ENCODE measurements around the gene PAPLN.

- no peak for TF ChIP-seq CTCF (IDR thresholded peaks at IDR 0.05)
- no peak for TF ChIP-seq POLR2A (IDR thresholded peaks at IDR 0.05)
Measured at GRCh38 chr14:73234586-73235394, 2.5 kb upstream of the PAPLN start.
